ENCODE data around the gene EDEM1. TPM values are rescaled to one million over a fixed set of nuclear protein-coding genes. Genes with fewer than 3 reads are reported as not detected.
"Not testable (repeated sequence)": the region's sequence is repeated elsewhere in the genome, so short reads cannot be mapped to it uniquely, and the experiment has no call there.

Gene EDEM1
- polyA plus RNA-seq (ENCODE audit: insufficient read length), result 11.9 TPM

- DNase-seq, result peak; percentile 96
Measured at GRCh38 chr3:5187156-5187919, at the start of gene EDEM1. Gene EDEM1 (plus strand): TSS chr3:5187707. CDS start chr3:5187806, 99 bp downstream.

- no peak for DNase-seq
Measured at GRCh38 chr3:5138214-5138981, 49.1 kb upstream of the EDEM1 start.

GRCh38 chr3:5140230-5140621 is 47.3 kb upstream of the EDEM1 start:
- no peak for DNase-seq

GRCh38 chr3:5140839-5141238 is 46.7 kb upstream of the EDEM1 start:
- DNase-seq, result no peak

- DNase-seq, result no peak
Measured at GRCh38 chr3:5141760-5142159, 45.7 kb upstream of the EDEM1 start.

GRCh38 chr3:5143464-5143863 is 44.0 kb upstream of the EDEM1 start:
- no peak for DNase-seq

- DNase-seq, result no peak
Measured at GRCh38 chr3:5144316-5144994, 43.1 kb upstream of the EDEM1 start.

DNA sequence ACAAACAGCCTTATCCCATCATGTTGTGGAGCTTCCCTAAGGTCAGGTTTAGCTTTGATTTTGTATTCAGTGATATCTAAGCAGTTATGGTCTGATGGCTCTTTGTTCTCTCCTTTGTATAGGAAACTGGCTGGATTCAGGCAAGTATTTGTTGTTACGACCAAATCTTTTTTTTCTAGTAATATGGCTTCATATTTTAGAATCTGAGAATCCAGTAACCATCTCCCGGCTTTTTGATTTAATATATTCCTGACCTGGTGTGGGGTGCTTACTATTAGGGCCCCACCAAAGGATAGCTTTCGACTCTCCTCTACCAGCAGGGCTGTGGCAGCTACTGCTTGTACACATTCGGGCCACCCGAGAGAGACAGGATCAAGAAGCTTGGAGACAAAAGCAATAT is 42.4 kb upstream of the EDEM1 start:
- DNase-seq, result no peak

GRCh38 chr3:5147152-5147551 is 40.4 kb upstream of the EDEM1 start:
- not testable (repeated sequence) for DNase-seq

DNA sequence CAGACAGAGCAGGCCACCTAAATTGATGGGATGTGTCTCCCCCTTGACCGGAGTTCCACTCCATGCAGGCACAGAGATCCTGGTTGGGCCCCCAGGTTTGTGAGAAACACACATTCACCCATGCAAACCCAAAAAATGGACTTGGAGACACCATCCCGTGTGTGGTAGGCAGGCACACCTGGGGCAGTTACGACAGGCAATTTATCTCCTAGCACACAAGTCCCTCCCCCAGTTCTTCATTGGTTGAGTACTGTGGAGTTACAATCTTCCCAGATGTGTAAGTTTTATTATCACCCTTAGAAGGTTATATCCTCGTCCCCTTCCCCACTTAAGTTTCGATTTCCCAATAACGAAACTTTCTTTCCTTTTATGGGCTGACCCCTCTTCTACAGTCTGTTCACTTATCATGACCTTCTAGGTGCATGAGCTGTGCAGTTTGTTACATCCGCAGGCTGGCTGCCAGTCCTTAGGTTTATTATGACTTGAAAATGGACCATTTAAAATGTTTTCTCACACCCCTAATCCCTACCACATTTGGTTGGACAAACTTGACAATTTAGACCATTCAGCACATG is 38.1 kb upstream of the EDEM1 start:
- DNase-seq, result no peak

DNA sequence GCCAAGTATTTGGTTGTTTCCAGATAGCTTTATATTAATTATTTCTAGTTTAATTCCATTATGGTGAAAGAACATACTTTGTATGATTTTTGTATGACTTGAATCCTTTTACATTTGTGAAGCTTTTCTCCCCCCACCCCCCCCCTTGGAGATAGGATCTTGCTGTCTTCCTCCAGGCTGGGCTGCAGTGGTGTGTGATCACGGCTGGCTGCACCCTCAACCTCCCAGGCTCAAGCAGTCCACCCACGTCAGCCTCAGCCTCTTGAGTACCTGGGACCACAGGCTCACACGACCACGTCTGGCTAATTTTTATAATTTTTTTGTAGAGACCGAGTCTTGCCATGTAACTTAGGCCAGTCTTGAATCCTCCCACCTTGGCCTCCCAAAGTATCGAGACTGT is 35.9 kb upstream of the EDEM1 start:
- DNase-seq, result no peak

DNA sequence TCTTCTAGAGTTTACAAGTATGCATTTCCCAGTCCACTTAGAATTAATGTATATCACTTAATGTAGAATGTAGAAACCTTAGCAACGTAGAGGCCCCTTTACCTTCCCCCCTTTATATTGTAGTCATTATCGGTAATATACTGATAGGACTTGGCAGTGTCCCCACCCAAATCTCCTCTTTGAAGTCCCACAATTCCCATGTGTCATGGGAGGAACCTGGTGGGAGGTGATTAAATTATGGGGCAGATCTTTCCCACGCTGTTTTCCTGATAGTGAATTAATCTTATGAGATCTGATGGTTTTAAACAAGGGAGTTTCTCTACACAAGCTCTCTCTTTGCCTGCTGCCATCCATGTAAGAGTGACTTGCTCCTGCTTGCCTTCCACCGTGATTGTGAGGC is 34.4 kb upstream of the EDEM1 start:
- no peak for DNase-seq

DNA sequence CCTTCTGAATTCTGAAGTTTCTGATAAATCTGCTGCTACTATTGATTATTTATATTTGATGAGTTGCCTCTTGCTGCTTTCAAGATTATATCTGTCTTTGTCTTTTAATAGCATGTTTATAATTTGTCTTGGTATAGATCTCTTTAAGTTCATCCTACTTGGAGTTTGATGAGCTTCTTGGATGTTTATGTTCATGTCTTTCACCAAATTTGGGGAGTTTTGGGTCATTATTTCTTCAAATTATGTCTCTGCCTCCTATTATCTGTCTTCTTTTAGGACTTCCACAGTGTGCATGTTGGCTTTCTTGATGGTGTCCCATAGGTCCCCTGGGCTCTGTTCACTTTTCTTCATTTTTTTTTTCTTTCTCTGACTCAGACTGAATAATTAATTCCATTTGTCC is 32.3 kb upstream of the EDEM1 start:
- DNase-seq, result no peak

DNA sequence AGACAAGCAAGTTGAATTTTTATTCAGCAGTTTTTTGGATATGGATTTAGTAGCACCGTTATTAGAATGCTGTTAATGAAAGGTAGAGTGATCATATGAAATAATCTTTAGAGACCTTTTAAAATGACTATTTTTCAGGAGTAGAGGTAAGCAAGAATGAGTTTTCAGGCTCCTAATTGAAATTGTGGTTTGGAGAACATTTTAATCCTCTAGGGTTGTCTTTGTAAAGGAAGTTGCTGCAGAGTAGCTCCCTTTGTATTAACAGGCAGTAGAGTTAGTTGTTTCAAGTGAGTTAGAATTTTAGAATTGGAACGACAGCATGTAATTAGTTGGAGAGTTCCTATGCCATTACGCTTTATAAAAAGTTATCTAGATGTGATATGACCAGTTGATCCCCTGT is 27.2 kb upstream of the EDEM1 start:
- DNase-seq, result no peak

DNA sequence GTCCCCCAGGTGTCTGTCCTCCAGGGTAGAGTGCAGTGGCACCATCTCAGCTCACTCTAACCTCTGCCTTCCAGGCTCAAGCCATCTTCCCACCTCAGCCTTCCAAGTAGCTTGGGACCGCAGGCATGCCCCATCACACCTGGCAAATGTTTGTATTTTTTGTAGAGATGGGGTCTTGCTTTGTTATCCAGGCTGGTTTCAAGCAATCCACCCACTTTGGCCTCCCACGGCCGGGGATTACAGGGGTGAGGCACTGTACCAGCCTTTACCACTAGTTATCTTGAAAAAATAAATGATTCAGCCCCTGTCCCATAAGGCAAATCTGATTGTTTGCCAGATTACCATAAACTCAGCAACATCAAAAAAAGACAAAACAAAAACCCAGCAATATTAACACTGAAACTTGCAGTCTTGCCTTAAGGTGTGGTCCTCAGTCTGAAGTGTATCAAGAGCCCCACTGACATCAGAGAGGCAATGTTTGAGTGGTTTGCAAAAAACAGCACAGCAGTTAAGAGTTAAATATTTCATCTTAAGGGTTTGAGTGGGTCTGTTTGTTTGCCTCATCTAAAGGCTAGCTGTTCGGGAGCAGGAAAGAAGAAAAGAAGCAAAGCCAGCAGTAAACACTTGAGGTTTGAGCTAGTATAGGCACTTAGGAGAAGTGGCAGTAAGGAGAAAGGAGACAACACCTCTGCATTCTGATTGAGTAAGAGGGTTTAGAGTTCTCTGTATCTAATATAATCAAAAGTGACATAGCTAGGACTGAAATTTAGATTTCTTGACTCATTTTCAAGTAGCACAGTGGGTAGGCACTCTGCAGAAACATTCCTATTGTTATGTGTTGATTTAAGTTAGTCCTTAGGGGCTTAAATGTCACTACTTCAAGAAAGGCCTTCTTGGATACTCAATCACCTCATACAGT is 26.3 kb upstream of the EDEM1 start:
- no peak for DNase-seq

- DNase-seq, result no peak
Measured at GRCh38 chr3:5162102-5162501, 25.4 kb upstream of the EDEM1 start.

GRCh38 chr3:5165698-5166097 is 21.8 kb upstream of the EDEM1 start:
- no peak for DNase-seq

DNA sequence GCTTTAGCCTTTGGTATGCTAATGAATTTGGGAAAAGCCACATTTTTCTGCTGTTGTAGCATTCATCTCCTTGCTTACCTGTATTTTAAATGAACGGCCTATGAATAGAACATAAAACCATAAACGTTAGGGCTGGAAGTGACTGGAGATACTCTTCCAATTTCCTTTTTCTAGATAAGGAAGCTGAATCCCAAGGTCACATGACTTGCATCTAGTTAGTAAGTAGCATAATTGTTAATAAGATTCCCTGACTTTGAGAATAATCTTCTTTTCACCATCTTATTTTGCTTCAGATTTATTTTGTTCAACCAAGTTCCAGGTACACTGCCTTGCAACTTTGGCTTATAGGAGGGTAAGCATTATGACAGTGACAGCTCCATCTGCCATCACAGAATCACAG is 20.7 kb upstream of the EDEM1 start:
- DNase-seq, result no peak

GRCh38 chr3:5168110-5168509 is 19.4 kb upstream of the EDEM1 start:
- no peak for DNase-seq

- no peak for DNase-seq
Measured at GRCh38 chr3:5169807-5170206, 17.7 kb upstream of the EDEM1 start.

GRCh38 chr3:5170975-5171374 is 16.5 kb upstream of the EDEM1 start:
- DNase-seq, result no peak

DNA sequence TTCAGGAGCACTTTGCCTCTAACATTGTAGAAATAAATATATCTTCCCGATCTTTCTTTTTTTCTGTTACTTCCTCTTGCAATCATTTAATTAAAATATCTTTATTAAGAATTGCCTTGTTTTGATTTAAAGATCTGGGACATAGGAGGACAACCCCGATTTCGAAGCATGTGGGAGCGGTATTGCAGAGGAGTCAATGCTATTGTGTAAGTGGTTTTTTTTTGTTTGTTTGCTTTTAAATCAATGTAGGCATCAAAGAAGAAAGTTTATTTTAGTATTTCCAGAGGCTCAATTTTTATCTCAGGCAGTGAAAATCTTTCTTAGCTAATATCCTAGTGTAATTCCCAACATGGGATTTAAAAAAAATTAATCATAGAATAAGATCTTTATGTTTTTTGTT is 15.5 kb upstream of the EDEM1 start:
- no peak for DNase-seq
